GM19238 (cell line): Measurements from ENCODE around the gene SCOC.

ENCODE experiments used
- DNase-seq: peaks from one replicate; pipeline ENCODE4 v3.0.0; 2011; ENCODE audit warnings: low spot score; ENCODE audit not compliant: insufficient read length

SCOC gene

GRCh38 chr4:140373328-140374129 is at the start of gene SCOC:
Gene SCOC, plus strand, starts transcription at chr4:140373646. Its CDS starts 5,525 bp downstream, at chr4:140379171.
- peak; percentile 83 for DNase-seq

DNA sequence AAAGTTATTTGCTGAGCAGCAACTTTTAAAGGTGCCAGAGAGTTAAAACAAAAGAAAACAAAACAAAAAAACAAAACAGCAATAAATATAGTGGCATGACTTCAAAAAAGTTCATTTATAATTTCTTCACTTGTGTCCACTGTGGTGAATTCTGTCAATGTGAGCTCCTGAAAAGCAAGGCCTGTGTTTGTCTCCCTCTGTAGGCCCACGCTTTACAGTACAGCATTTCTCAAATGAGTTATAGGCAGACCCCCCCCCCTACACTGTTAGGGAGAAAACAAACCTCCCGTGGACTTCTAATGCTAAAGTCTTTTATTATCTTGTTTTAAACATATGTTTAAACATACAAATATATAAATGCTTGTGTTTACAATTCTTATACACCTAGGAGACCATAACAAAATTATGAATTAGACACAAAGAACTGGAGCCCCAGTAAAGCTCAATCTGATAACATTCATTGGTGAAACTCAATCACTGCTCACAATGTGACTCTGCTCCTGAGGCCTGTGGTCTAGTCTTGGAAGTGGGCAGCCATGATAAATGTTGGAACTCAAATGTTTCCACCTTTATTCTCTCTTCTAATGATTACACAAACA is 47.0 kb upstream of the SCOC start:
- no peak for DNase-seq

GRCh38 chr4:140330311-140330900 is 43.0 kb upstream of the SCOC start:
- DNase-seq, result no peak

DNA sequence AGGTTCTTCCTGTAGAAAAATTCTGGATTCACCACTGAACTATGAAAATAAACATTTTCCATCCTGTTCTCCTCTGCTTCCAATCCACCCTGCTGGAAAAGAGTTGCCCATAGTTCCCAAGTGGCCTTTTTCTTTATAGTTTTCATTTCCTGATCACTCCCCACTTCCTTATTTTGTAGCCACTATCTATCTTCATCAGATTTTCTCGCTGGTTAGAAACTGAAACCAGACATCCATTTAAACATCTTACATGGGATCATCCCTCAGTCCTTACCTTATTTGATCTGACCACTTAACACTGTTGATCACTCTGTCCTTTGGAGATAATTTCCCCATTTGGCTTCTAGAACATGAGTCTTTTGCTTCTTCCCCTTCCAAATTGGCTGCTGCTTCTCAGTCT is 42.2 kb upstream of the SCOC start:
- no peak for DNase-seq

DNA sequence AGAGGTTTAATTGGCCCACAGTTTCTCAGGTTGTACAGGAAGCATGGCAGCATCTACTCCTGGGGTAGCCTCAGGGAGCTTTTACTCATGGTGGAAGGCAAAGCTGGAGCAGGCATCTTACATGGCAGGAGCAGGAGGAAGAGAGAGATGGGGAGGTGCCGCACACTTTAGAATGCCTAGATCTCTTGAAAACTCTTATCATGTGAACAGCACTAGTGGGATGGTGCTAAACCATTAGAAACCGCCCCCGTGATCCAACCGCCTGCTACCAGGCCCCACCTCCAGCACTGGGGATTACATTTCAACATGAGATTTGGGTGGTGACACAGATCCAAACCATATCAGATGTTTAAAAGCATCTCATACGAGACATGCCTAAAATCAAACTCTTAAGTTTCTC is 41.6 kb upstream of the SCOC start:
- no peak for DNase-seq

- DNase-seq, result no peak
Measured at GRCh38 chr4:140332734-140333133, 40.7 kb upstream of the SCOC start.

- DNase-seq, result no peak
Measured at GRCh38 chr4:140333523-140333922, 39.9 kb upstream of the SCOC start.

DNA sequence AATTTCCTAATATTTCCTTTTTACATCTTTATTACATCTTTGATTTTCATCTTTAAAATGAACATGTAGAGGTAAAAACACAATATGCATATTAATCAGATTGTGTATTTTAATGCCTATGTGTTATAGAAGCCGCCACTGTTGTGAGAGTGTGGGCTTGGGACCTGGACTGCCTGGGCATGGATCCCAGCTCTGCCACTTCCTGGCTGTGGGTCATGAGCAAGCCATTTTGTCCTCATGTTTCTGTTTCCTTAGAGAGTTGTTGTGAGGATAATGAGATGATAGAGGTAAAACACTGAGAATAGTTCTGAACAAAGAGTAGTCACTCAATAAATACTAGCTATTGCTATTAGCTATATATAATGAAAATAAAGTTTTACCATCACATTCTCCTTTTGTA is 38.4 kb upstream of the SCOC start:
- no peak for DNase-seq

DNA sequence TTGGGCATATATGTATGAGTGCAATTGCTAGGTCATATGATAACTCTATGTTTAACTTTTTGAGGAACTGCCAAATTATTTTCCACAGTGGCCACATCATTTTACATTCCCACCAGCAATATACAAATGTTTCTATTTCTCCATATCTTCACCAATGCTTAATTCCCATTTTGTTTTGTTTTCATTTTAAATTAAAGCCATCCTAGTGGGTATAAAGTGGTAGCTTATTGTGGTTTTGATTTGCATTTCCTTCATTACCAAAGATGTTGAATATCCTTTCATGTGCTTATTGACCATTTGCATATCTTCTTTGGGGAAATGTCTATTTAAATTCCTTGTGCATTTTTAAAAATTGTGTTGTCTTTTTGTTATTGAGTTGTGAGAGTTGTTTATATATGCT is 36.7 kb upstream of the SCOC start:
- no peak for DNase-seq

DNA sequence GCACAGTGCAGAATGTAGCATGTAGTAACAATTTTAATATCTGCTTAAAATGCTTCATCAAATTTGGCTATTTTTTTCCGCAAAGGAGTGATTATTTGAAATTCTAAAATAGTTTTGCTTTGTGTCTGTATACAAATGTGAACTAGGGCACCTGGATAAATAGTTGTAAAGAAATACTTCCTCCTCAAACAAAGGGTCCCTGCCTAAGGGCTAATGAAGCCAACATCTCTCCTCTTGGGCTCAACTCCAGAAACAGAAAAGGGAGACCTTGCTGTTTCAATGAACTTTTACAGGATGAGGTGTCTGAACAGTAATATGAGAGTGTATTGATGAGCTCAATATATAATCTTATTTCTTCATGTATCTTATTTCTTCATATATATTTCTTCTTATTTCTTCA is 30.8 kb upstream of the SCOC start:
- DNase-seq, result no peak

GRCh38 chr4:140343303-140343702 is 30.1 kb upstream of the SCOC start:
- DNase-seq, result peak; percentile 14

- DNase-seq, result no peak
Measured at GRCh38 chr4:140344101-140344500, 29.3 kb upstream of the SCOC start.

DNA sequence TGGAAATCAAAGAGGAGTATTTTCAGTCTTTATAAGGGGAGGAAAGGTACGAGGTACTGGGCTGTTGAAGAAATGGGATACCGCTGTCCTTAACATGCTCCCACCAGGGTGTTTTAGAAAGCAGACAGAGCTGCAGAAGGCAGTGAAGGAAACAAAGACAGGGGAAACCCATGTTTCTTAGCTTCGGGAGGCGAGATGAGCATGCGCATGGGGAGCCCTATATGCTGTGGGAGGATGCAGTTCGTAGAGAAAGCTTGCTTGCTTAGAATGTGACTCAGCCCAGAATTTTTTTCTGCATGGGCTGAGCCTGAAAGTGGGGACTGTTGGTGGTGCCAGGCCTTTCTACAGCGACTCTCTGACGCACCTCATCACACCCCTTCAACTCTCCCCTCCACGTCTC is 28.8 kb upstream of the SCOC start:
- DNase-seq, result no peak

DNA sequence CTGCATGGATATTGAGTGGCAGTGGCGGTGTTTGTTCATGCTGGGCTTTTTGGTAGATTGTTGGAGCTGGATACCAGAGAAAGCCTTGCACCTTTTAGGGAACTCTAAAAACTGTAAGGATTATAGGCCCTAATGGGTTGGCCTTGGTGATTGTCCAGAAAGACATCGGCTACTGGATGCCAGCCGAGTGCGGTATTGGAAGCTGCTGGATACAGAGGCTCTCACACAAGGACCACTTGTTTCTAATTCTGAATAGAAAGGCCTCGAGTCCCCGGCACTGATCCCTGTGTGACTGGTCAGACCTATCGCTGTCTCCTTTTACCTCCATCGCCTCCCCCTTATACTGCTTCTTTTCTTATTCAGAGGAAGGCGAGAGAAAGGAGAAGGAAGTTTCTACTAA is 27.3 kb upstream of the SCOC start:
- no peak for DNase-seq

- DNase-seq, result no peak
Measured at GRCh38 chr4:140349816-140350215, 23.6 kb upstream of the SCOC start.

DNA sequence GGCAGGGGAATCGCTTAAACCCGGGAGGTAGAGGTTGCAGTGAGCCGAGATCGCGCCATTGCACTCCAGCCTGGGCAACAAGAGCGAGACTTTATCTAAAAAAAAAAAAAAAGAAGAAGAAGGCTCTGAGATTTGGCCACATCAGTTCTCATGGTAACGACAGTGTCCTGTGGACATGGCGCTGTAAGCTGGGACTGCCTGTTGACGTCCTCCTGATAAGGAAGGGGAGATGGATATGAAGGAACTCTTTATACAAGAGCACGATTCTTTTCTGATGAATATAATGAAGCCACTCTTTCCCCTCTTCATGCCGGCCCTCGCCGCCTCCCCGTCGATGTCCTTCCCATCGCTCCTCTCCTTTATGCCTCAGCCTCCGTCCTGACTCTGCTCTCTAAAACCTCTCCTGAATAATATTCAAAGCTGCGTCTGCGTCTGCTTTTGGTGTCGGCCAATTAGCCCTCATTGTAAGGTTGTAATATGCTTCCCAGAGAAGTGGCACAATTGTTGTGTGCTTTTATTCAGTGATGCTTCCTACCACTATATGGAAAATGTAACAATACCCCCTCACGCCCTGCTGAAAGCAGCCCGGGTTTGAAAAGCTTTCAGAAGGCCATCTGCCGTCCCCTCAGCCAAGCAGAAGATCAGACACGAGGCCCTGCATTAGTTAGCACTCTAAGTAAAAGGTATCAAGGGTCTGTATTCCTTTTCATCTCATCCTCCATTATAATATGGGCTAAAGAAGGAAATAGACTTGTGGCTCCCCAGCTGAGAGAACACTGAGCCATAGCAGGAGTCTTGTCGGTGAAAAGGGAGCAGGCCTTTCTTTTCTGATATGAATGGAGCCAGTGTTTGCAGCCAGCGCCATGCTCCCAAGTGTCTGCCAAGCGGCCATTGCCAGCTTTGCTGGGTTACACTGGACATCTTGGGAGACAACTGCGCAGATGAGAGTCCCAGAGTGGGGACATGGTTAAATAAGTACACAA is 22.1 kb upstream of the SCOC start:
- no peak for DNase-seq

DNA sequence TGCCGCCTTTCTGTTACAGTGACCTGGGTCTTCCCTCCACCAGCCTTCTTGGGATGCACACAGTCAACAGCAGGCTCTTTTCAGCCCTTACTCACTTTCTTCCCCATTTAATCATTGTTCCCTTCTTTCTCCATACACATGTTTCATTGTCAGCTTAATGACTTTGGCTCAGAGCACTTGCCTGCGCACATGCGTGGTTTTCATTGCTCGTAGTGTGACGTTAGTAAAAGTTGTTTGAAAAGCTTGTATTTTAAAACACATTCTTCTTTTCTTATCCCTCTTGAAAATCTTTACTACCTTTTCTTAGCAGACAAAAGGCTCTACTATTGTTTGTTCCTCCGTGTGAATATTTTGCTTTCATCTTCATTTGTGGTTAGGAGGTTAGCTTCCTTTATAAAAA is 19.7 kb upstream of the SCOC start:
- DNase-seq, result no peak

- no peak for DNase-seq
Measured at GRCh38 chr4:140355288-140355687, 18.2 kb upstream of the SCOC start.

- DNase-seq, result no peak
Measured at GRCh38 chr4:140357868-140358267, 15.6 kb upstream of the SCOC start.

GRCh38 chr4:140358281-140358680 is 15.2 kb upstream of the SCOC start:
- DNase-seq, result no peak

DNA sequence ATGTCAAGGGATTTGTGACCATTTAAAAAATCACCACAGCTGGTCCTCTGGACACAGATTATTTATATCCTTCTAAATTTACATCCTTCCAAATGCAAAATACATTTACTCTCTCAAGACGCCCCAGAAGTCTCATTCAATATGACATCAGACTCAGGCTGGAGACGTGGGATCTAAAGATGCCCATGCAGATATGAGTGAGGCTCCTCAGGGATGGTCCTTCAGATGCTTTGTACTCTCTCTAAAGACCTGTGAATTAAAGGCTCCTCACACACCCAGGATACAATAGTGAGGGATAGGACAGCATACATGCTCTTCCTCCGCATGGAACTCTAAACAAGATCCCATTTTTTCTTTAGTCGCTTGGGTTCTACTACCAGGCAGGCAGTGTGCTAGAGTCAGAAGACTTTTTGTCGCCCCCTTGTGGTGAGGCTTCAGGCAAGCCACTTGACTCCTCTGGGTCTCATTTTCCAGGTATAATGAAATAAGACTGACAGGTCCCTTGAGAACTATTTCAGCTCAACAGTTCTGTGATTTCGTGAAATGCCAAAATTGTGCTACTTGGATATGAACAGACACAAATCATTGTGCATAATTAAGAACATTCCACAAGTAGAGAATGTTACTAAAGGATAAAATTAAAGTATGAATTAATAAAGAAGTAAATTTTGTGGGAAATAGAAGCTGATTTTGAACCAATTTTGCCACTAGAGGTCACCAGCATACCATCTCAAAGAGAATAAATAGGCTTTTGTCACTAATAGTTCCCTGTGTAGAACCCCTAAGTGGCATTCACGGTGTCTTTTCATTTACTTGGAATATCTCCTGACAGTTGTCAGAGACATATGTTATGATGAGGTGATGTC is 13.7 kb upstream of the SCOC start:
- peak; percentile 32 for DNase-seq
